CD4-positive, alpha-beta T cell treated with Interleukin-15 for 4 hours (primary cell): ENCODE measurements around the gene TNC.

Experiments
- DNase-seq: peaks from one replicate; pipeline ENCODE4 v3.0.0-alpha.2; 2020; ENCODE audit warnings: low spot score

Gene TNC

GRCh38 chr9:115117999-115118878, at the start of gene TNC:
Gene TNC (minus strand): TSS chr9:115118157. CDS start chr9:115091018, 27,139 bp downstream.
- no peak for DNase-seq

- DNase-seq, result no peak
Observed at GRCh38 chr9:115167175-115167574, 49.2 kb upstream of the TNC start.

DNA sequence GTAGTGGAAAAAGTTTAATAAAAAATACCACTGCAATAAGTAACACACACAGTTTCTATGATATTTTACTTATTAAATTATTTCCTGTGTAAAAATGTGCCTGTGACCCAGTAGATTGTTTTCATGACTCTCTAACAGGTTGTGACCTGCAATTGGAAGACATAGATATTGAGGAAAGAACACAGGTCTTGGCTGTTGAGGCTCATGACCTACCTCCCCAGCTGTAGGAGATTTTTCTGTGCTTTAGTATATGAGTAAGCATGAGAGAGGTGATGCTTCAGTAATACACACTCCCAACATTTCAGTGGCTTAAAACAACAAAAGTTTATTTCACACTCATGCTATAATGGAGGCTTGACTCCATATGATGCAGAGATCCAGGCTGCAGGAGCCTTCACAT, 47.3 kb upstream of the TNC start:
- DNase-seq, result no peak

DNA sequence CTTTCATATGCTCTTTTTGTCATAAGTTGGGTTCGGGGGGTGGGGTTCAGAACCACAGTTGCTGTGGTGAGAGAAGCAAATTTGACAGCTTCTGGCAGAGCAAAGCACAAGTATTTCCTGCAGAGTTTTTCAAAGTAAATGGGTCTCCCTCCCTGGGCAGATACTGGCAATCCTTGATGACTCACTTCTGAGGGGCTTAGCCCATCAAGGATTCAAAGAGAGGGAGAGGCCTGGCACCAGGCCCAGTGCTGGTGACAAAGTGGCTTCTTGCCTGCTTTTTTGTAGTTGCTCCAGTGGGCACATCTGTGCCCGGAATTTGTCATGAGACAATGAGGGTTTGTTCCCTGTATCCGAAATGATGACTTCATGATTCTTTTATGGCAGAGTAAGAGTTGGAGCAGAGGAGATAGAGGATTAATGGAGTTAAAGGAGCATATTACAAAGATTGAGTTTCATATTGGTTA, 46.6 kb upstream of the TNC start:
- DNase-seq, result no peak

DNA sequence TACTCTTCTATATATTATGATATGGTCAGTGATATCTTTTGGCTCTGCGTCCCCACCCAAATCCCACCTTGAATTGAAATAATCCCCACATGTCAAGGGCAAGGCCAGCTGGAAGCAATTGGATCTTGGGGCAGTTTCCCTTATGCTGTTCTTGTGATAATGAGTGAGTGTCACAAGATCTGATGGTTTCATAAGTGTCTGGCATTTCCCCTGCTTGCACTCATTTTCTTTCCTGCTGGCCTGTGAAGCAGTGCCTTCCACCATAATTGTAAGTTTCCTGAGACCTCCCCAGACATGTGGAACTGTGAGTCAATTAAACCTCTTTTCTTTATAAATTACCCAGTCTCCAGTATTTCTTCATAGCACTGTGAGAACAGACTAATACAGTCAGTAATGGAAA, 45.0 kb upstream of the TNC start:
- DNase-seq, result no peak

DNA sequence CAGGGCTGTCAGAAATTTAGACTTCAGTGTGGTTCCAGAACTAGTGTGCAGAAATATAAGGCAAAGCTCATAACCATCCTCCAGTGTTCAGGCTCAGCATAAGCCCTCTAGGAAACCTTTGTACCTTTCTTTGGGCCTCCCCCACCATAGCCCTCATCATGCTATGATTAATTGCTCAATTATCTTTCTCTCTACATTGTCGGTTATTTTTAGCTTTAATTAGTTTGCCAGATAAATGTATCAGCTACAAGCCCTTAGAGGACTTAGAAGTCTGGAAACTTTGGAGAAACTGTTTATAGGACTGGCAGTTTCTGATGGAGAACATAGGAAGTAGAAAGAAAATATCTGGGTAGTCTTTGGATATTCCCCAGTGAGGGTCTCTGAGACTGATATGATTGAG, 43.5 kb upstream of the TNC start:
- no peak for DNase-seq

DNA sequence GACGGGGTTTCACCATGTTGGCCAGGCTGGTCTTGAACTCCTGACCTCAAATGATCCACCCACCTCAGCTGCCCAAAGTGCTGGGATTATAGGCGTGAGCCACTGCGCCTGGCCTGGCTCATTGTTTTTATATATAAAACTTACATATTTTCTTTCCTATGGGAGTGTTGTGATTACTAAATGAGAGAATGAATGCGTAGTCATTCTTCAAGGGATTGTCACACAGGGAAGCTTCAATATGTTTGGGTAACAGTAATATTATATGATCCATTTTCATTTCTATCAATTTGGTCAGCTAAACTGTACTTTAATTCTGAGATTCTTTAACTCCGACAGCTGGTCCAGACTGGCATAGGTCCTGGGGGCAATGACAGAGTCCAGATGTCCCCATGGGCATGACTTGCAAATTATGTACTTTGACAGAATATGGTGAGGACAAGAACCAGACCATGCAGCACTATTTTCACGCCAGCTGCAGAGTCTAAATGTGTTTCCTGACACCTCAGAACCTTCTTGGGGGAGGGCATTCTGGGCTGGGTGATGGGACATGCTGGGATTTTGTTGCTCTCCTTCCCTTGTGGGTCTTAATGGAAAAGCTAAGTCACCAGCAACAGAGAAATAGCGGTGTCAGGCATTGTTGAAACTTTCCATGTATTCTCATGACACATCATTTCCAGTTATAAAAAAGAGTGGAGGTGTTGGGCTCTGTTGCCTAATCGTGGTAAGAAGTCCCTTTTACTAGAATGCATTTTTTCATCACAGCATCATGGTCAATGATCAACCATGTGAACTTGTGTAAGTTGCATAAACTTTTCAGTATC, 40.9 kb upstream of the TNC start:
- DNase-seq, result no peak

- DNase-seq, result no peak
Observed at GRCh38 chr9:115157245-115157674, 39.3 kb upstream of the TNC start.

GRCh38 chr9:115155037-115155436, 37.1 kb upstream of the TNC start:
- no peak for DNase-seq

DNA sequence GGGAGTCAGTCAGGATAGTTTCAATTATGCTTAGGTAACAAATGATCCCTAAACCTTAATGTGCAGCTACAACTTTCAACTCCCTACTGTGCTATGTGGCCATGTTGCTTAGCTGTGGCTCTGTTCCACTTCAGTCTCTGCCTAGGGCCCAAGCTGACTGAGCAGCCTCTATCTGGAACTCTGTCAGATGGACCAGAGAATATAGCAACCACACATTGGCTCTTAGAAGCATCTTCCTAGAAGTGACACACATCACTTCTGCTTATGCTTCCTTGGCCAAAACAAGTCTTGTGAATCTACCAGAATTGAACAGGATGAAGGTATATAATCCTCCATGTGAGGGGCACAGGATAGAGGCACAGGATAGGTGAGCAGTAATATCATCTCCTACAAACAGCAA, 36.7 kb upstream of the TNC start:
- no peak for DNase-seq

DNA sequence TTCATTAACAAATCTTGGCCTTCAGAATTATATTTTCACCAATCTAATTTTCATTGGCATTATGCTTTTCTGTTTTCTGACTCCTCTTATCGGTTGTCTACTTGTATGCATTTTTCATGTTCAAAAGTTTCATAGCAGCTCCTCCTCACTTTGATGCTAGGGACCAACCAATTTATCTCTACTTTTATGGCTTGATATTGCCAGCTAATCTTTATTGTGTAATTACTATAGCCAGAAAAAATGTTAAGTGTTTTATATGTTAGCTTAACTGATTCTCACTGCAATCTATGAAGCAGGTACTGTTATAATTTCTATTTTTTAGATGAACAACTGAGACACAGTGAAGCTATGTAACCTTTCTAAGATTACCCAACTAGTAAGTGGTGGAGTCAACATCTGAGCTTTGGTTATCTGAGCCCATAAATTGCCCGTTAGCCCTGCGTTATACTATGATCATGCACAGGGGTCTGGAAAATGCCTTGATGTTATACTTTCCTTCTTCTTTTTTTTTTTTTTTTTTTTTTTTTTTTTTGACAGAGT, 34.4 kb upstream of the TNC start:
- DNase-seq, result no peak

GRCh38 chr9:115148721-115149120, 30.8 kb upstream of the TNC start:
- DNase-seq, result no peak

DNA sequence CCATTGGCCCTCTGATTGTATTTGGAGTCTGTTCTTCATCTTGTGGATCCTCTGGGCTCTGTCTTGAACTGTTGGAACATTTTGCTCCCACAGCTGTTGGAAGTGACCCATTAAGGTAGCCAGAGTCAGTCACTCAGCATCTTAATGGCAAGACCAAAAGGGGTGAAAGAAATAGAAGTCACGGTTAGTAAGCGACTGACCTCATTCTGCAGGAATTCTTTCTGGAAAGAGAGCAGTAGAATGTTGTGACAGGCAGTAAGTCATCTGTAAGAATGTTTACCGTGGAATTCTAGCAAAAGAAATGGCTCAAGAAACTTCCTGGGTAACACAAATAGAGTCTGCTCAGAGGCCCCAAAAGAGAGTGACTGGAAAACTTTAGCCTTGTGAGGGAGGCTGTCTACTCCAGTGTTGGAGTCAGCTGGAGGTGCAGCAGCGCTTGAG, 28.6 kb upstream of the TNC start:
- no peak for DNase-seq

DNA sequence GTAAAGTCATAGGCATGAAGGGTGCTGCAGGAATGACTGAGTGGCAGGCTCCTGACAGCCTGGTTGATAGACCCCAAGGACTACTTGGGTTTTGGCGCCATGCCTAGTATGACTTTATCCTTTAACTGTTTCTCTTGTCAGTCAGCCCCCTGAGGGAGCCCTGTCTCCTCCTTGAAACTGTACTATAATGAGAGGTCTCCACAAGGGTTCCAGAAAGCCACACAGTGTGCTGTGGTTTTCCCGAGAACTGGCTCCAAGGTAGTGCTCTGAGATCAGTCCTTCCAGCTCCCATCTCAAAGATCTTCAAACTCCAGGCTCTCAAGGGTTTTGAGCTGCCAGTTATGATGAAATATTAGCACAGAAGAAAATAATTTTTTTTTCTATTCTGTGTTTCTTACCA, 26.7 kb upstream of the TNC start:
- no peak for DNase-seq

GRCh38 chr9:115143689-115144088, 25.7 kb upstream of the TNC start:
- no peak for DNase-seq

- DNase-seq, result no peak
Observed at GRCh38 chr9:115142517-115143270, 24.7 kb upstream of the TNC start.

DNA sequence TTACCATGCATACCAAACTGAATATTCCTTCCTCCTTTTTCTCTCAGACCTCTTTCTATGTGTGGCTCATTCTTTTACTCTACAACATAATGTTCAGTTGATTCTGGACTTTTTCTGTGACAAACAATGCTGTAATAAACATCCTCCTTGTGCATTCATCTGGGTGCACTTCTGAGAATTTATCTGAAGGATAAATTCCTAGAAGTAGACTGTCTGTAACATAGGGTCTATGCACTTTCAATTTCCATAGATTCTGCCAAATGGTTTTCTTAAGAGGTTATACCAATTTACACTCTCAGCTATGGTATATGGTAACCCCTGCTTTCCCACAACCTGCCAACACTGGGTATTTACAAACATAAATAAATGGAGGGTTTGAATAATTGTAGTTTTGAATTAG, 24.1 kb upstream of the TNC start:
- no peak for DNase-seq

DNA sequence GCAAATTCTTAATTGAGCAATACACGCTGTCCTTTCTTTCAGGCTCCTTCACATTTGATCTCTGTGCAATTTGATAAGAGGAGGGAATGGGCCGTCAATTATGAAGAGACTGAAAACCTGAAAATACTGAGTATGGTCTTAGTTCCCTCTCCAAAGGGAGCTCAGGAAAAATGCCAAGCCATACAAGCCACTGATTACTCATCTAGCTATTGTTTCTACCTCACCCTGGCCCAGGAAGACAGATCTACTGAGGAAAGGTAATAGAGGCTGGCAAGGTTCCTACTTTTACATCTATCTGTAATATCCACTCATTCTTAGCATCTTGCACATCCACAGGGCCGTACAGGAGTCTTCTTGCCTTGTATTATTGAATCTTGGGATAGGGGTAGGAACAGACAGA, 23.7 kb upstream of the TNC start:
- no peak for DNase-seq

- DNase-seq, result no peak
Observed at GRCh38 chr9:115138151-115138550, 20.2 kb upstream of the TNC start.

DNA sequence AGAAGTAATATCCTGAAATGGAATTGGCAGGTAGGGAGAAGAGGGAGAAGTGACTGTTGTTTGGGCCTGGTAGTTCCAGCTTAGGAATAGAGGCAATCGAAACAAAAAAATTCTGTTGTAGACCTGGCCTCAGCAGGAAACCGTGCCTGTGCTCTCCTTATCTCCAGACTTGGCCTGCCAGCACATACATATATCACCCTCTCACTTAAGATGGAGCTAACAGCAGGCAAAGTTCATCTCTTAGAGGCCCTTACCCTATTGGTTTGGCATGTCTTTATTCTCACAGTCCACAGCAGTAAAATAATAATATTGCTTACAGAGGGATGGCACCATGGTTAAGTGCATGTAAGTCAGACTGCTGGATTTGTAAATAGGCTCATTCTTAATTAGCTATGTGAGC, 19.6 kb upstream of the TNC start:
- no peak for DNase-seq

- DNase-seq, result no peak
Observed at GRCh38 chr9:115135821-115136778, 18.1 kb upstream of the TNC start.
